ENCODE data around the gene DNAJA4.

Gene DNAJA4

DNA sequence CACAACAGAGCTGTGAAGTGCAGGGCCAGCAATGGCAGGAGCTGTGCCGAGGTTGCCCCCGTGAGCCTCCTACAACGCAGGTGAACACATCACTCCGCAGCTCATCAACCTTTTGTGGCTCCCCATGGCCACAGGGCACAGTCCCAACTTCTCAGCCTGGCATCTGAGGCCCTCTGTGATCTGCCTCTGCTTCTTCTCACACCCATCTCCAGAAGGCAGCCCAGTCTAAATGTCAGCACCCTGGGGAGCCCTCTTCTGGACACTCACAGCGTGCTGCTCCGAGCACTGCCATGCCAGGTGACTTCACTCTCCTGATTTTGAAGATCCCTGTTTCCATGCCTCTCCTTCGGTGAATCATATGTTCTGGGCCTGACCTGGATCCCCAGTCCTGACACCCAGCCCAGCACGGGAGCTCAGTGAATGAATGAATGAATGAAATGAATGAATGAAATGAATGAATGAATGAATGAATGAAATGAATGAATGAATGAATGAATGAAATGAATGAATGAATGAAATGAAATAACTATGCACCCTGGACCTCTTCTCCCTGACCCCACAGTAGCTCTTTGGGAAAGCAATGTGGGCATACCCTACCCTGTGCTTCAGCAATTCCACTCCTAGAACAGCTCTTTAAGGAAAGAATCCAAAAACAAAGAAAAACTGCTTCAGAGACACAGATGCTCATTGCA lies 52.9 kb downstream of the DNAJA4 start:
- no peak for DNase-seq

DNA sequence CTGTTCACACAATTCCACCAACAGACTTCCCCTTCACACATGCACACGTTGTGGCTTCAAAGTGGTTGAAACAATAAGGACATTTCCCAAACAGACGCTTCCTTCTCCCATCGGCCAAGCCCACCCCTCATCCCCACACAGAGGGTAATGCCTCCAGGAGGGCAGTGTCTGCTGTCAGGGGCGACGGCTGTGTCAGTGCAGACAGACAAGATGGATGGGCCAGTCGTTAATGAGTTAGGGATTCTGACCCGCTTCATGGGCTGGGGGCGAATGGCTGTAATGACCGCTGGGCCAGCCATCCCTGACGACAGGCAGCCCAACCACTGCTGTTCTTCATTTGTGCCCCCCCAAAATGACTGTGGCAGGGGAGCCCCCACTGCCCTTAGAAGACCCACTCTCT lies 55.2 kb downstream of the DNAJA4 start:
- DNase-seq = no peak

DNA sequence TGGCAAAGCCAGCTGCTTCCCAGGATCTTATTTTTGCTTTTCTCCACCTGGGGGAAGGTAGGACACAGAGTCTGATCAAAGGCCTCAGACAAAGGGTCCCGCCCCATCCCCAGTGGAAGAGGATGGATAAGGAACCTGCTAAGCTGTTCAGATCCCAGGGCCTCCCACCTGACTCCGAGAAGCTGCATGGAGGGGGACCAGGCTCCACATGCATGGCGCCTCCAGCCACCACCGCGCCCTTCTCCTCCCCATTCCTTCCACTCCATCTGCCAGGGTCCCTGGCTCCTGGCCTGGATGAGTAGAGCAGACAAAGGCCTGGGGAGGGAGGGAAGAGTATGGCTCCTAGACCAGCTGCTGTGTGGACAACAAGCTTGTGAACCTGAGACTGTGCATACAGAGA lies 55.8 kb downstream of the DNAJA4 start:
- no peak for DNase-seq

- no peak for DNase-seq
Observed at GRCh38 chr15:78321041-78321570, 56.7 kb downstream of the DNAJA4 start.

DNA sequence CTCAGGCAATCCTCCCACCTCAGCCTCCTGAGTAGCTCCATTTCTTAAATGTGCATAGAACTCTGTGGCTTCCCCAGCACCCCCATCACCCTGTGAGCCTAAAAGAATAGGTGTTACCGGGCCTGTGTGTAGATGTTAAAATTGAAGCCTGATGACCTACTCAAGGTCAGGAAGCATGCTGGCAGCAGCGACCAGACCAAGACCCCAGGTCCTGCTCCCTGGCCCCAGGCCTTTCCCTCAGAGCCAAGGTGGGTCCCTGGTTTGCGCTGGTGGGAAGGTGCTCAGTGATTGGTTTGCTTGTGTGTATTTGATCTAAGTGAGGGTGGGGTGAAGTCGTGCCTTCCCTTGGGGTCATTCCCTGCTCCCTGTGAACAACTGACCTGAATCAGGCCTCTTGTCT lies 57.4 kb downstream of the DNAJA4 start:
- no peak for DNase-seq

DNA sequence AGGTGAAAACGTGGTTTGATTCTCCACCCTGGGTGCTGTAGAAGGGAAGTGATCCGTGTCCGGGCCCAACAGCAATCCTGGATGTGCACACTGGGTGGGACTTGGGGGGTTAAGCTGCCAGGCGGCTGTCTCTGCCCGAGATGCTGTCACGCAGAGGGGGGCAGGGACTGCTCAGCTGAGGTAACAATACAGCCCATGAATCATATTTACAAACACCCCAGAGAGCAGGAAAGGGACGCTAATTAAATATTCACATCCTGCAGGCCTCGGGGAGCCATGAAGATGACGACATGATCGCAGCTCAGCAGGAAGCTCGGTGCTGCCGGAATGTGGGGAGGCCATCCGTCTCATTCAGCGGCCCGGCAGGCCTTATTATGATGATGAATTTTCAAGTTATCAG lies 57.9 kb downstream of the DNAJA4 start:
- DNase-seq = no peak

DNA sequence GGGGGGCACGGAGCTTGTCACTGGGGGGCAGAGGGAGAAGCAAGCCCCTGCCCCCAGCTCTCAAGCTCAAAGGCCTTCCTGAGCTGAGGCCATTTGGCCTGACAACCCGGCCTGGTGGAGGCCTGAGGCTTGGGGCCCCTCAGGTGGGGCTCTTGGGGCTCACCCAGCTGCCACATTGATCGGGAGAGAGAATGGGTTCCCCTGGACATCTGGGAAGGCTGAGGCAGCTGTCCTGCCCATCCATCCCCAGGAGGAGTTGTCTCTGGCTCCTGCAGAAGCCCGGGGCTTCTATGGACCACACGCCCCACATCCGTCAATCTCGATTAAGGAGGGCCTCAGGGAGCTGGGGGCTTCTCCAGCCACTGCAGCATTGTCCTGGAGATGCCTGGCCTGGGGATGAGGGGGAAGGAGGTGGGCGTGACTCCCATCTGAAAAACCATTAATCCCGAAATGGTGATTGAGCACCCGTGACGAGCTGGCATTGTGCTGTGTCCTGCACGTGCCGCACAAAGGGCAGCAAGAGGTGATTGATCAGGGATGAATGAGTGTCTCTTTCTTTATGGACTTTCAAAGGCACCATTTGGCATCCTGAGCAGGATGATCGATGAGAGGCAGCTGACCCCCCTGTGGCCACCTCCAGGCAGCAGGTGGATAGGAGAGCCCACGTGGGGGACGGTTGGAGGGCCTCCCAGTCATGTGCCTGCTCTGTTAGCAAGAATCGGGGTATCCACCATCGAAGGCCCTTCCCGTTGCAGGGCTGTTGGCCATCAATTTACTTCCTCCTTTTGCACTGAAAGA lies 58.6 kb downstream of the DNAJA4 start:
- no peak for DNase-seq

- DNase-seq = no peak
Observed at GRCh38 chr15:78323693-78324092, 59.3 kb downstream of the DNAJA4 start.

- no peak for DNase-seq
Observed at GRCh38 chr15:78324144-78324543, 59.8 kb downstream of the DNAJA4 start.

DNA sequence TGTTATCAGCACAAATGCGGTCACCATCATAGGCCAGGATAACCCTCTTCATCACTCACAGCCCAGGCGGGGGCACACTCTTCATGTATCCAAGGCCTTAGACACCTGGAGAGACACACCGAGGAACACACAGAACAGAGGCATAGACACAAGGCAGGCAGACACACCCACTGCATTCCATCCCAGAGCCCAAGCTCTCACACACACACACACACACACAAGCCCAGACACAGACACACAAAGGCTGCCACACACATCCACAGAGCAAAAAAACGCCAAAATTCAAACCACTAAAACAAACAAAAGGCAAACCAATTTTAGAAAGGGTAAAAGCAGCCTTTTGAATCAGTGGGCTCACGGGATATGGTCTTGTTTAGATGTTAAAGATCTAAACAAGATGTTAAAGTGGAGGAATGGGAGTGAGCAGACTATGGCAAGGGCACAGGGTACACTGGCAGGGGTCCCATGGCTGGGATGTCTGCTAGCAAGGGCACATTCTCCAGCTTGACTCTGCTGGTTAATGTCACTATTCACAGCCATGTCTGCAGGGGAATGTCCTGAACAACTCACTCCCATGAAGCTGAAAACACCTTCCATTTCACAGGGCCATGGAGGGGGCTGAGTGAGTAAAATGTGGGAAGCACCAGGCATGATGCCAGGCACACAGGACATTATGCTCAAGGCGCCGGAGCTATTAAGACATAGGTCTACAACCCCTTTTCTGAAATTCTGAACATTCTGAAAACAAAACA lies 60.9 kb downstream of the DNAJA4 start:
- no peak for DNase-seq

DNA sequence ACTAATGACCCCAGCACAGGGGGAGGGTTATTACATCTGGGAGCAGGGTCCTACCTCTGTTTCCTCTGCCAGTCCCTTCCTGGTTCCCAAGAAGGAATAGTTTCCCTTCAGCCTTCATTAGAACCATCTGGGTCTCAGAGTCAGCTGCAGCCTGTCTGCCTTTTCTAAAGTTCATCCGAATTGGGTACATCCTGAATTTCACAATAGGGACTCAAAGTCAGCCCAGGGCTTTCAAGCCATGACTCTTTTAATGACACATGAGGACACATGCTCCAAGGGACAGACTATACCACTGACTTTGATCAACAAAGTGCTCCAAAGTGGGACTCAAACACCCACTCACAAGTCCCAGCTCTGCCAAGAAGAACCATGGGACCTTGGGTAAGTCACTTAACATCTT lies 63.1 kb downstream of the DNAJA4 start:
- DNase-seq = no peak

DNA sequence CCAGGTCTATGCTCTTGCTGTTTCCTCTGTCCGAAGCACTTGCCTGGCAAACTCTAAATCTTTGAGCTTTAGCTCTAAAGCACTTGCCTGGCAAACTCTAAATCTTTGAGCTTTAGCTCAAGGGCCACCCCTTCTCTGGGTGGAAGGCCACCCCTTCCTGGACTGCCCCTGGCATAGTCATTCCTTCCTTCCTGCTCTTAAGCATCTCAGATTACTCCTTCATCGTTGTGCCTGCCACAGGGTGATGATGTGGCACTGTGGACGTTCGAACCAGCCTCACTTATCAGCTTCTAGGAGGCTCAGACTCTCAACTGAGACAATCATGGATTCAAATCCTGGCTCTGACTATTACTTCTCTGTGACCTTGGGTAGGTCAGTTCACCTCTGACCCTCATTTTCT lies 65.3 kb downstream of the DNAJA4 start:
- DNase-seq = no peak
